Neural cell (in vitro differentiated cells): ENCODE data around the gene BRSK2. TPM values are rescaled to one million over a fixed set of nuclear protein-coding genes. Genes with fewer than 3 reads are reported as not detected.

Experiments
- H2AFZ ChIP-seq: fragments of 200-600, 300-800 bp; sonication (generic), shearing (Covaris generic); 2 replicates; pipeline ENCODE4 v1.6.0; 2014; ENCODE audit warnings: low read depth, mild to moderate bottlenecking, antibody characterized with exemption, low read length, moderate library complexity
- H3F3A ChIP-seq: fragments of 200-600 bp; shearing (Covaris generic); 2 replicates; pipeline ENCODE4 v1.6.1; 2016; ENCODE audit warnings: mild to moderate bottlenecking, moderate library complexity, mixed read lengths, antibody characterized with exemption, low read length; ENCODE audit not compliant: insufficient read depth, poor library complexity, severe bottlenecking
- H3K27ac ChIP-seq: fragments of 200-600, 300-800 bp; sonication (generic), shearing (Covaris generic); 2 replicates; pipeline ENCODE4 v1.5.1; 2014; ENCODE audit warnings: mild to moderate bottlenecking, low read length, moderate library complexity
- H3K27me3 ChIP-seq: fragments of 300-800, 200-600 bp; sonication (generic), shearing (Covaris generic); 2 replicates; pipeline ENCODE4 v1.6.0; 2014; ENCODE audit warnings: mild to moderate bottlenecking, low read depth, low read length, moderate library complexity; ENCODE audit not compliant: insufficient read depth
- H3K36me3 ChIP-seq: fragments of 300-800, 200-600 bp; sonication (generic), shearing (Covaris generic); 2 replicates; pipeline ENCODE4 v1.5.1; 2014; ENCODE audit warnings: mild to moderate bottlenecking, antibody characterized with exemption, low read length, moderate library complexity; ENCODE audit not compliant: insufficient read depth
- H3K4me2 ChIP-seq: fragments of 300-800, 200-600 bp; sonication (generic), shearing (Covaris generic); 2 replicates; pipeline ENCODE4 v1.6.0; 2014; ENCODE audit warnings: mild to moderate bottlenecking, low read length
- H3K4me3 ChIP-seq: fragments of 300-800, 200-600 bp; sonication (generic), shearing (Covaris generic); 2 replicates; pipeline ENCODE4 v1.5.1; 2014; ENCODE audit warnings: mild to moderate bottlenecking, low read length, moderate library complexity
- H3K79me2 ChIP-seq: fragments of 200-600 bp; shearing (Covaris generic); replicated peaks from 2 replicates; pipeline ENCODE4 v1.6.0; 2014; ENCODE audit warnings: mild to moderate bottlenecking, low read length, moderate library complexity; ENCODE audit not compliant: insufficient read depth
- H3K9ac ChIP-seq: fragments of 300-800, 200-600 bp; sonication (generic), shearing (Covaris generic); 2 replicates; pipeline ENCODE4 v1.6.1; 2016; ENCODE audit warnings: mild to moderate bottlenecking, low read length, mixed read lengths
- H3K9me2 ChIP-seq: fragments of 200-600 bp; shearing (Covaris generic); 2 replicates; pipeline ENCODE4 v1.6.1; 2016; ENCODE audit warnings: mild to moderate bottlenecking, low read length, mixed read lengths; ENCODE audit not compliant: insufficient read depth
- H3K9me3 ChIP-seq: fragments of 200-600, 300-800 bp; sonication (generic), shearing (Covaris generic); 2 replicates; pipeline ENCODE4 v1.6.1; 2016; ENCODE audit warnings: mild to moderate bottlenecking, mixed run types, low read length, moderate library complexity, mixed read lengths
- H4K20me1 ChIP-seq: fragments of 200-600 bp; shearing (Covaris generic); 2 replicates; pipeline ENCODE4 v1.6.1; 2016; ENCODE audit warnings: mild to moderate bottlenecking, mixed run types; ENCODE audit not compliant: insufficient read depth
- EP300 ChIP-seq: fragments of 450-650 bp; conservative IDR thresholded peaks from 2 replicates; pipeline ENCODE4 v1.6.1; 2014; ENCODE audit warnings: antibody characterized with exemption, mild to moderate bottlenecking, moderate library complexity; ENCODE audit not compliant: poor library complexity, severe bottlenecking
- EZH2 ChIP-seq: fragments of 200-600, 300-800 bp; shearing (Covaris generic), sonication (generic); IDR thresholded peaks from 2 replicates; pipeline ENCODE4 v1.6.1; 2014; ENCODE audit warnings: antibody characterized with exemption, low read length, borderline replicate concordance, mild to moderate bottlenecking; ENCODE audit not compliant: insufficient read depth, poor library complexity, severe bottlenecking
- MXI1 ChIP-seq: fragments of 450-650 bp; conservative IDR thresholded peaks from 2 replicates; pipeline ENCODE4 v1.6.1; 2014; ENCODE audit warnings: antibody characterized with exemption, mild to moderate bottlenecking; ENCODE audit not compliant: poor library complexity, severe bottlenecking
- POLR2AphosphoS5 ChIP-seq: IDR thresholded peaks from 2 replicates; pipeline ENCODE4 v1.6.1; 2012
- RAD21 ChIP-seq: fragments of 450-650 bp; conservative IDR thresholded peaks from 2 replicates; pipeline ENCODE4 v1.6.1; 2014; ENCODE audit warnings: antibody characterized with exemption, mild to moderate bottlenecking, moderate library complexity
- REST ChIP-seq: IDR thresholded peaks from 2 replicates; pipeline ENCODE4 v1.6.1; 2012; ENCODE audit warnings: borderline replicate concordance
- SMC3 ChIP-seq: fragments of 450-650 bp; conservative IDR thresholded peaks from 2 replicates; pipeline ENCODE4 v1.6.1; 2014; ENCODE audit warnings: antibody characterized with exemption, mild to moderate bottlenecking, moderate library complexity; ENCODE audit not compliant: poor library complexity
- TAF1 ChIP-seq: IDR thresholded peaks from 2 replicates; pipeline ENCODE4 v1.6.1; 2012; ENCODE audit warnings: low read depth
- polyA plus RNA-seq: library from polyadenylated mRNA; depleted of rRNA; stranded (reverse); fragments of >200 nt; gene quantifications from 2 replicates; pipeline ENCODE4 v1.2.3, GENCODE V29; 2014
- TF ChIP-seq, protein P1 (sequence below): fragments of 450-650 bp; IDR thresholded peaks from 2 replicates; pipeline ENCODE4 v1.5.1; 2014; ENCODE audit warnings: antibody characterized with exemption, mild to moderate bottlenecking, moderate library complexity; ENCODE audit not compliant: poor library complexity, severe bottlenecking

Gene BRSK2
- polyA plus RNA-seq, 1 donor from 2014 or later, result 47.5 TPM

- no peaks in the 10 kb centered on the region for H4K20me1 ChIP-seq
- H3K27me3 ChIP-seq, result no peaks in the 10 kb centered on the region
- no peak overlapping the region for H3K9ac ChIP-seq
- no peaks in the 10 kb centered on the region for H3K9me2 ChIP-seq
- no peak overlapping the region for H3K4me2 ChIP-seq
- H3K36me3 ChIP-seq, result peaks cover 4% of the 10 kb centered on the region
- H3K27ac ChIP-seq, result no peak overlapping the region
- no peak overlapping the region for H2AFZ ChIP-seq
- no peaks in the 10 kb centered on the region for H3K79me2 ChIP-seq
- TF ChIP-seq EP300 (no peak), EZH2 (no peak), POLR2AphosphoS5 (no peak), RAD21 (no peak), SMC3 (no peak), REST (no peak), MXI1 (no peak), TAF1 (no peak)
- TF ChIP-seq, protein P1, sequence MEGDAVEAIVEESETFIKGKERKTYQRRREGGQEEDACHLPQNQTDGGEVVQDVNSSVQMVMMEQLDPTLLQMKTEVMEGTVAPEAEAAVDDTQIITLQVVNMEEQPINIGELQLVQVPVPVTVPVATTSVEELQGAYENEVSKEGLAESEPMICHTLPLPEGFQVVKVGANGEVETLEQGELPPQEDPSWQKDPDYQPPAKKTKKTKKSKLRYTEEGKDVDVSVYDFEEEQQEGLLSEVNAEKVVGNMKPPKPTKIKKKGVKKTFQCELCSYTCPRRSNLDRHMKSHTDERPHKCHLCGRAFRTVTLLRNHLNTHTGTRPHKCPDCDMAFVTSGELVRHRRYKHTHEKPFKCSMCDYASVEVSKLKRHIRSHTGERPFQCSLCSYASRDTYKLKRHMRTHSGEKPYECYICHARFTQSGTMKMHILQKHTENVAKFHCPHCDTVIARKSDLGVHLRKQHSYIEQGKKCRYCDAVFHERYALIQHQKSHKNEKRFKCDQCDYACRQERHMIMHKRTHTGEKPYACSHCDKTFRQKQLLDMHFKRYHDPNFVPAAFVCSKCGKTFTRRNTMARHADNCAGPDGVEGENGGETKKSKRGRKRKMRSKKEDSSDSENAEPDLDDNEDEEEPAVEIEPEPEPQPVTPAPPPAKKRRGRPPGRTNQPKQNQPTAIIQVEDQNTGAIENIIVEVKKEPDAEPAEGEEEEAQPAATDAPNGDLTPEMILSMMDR, result no peak
- no peaks in the 10 kb centered on the region for H3K9me3 ChIP-seq
- no peaks in the 10 kb centered on the region for H3F3A ChIP-seq
- H3K4me3 ChIP-seq, result no peak overlapping the region
Measured at GRCh38 chr11:1470681-1471611, 81.2 kb downstream of the BRSK2 start.

GRCh38 chr11:1471736-1472135, 82.0 kb downstream of the BRSK2 start:
- Histone ChIP-seq H3K36me3 (peaks cover 4% of the 10 kb centered on the region), H3K9me3 (no peaks in the 10 kb centered on the region), H3K9ac (no peak overlapping the region), H3K27ac (no peak overlapping the region), H2AFZ (no peak overlapping the region), H3K79me2 (no peaks in the 10 kb centered on the region), H3F3A (no peaks in the 10 kb centered on the region), H3K4me3 (no peak overlapping the region), H3K4me2 (no peak overlapping the region), H4K20me1 (no peaks in the 10 kb centered on the region), H3K9me2 (no peaks in the 10 kb centered on the region), H3K27me3 (no peaks in the 10 kb centered on the region)
- TF ChIP-seq EP300 (no peak), RAD21 (no peak), MXI1 (no peak), TAF1 (no peak), EZH2 (no peak), REST (no peak), POLR2AphosphoS5 (no peak), SMC3 (no peak)
- TF ChIP-seq, protein P1, result no peak
